Activated naive CD8-positive, alpha-beta T cell treated with anti-CD3 and anti-CD28 coated beads for 36 hours (primary cell): Measurements from ENCODE around the gene CUTC. TPM values are rescaled to one million over a fixed set of nuclear protein-coding genes. Genes with fewer than 3 reads are reported as not detected.
A peak's percentile ranks its signal among the peaks of the same experiment; 100 is the strongest.

Experiments used
- DNase-seq: peaks from one replicate; pipeline ENCODE4 v3.0.0; 2021
- H3K27ac Mint-ChIP-seq: one replicate; pipeline ENCODE4 v1.8.0; 2022; ENCODE audit warnings: mild to moderate bottlenecking, moderate library complexity, mixed read lengths
- H3K27me3 Mint-ChIP-seq: one replicate; pipeline ENCODE4 v1.8.0; 2022; ENCODE audit warnings: mild to moderate bottlenecking, mixed read lengths
- H3K36me3 Mint-ChIP-seq: one replicate; pipeline ENCODE4 v1.8.0; 2021; ENCODE audit warnings: mild to moderate bottlenecking, mixed read lengths
- H3K4me1 Mint-ChIP-seq: one replicate; pipeline ENCODE4 v1.8.0; 2021; ENCODE audit warnings: mixed read lengths
- H3K4me3 Mint-ChIP-seq: one replicate; pipeline ENCODE4 v1.8.0; 2022; ENCODE audit warnings: mild to moderate bottlenecking, moderate library complexity, mixed read lengths
- H3K9me3 Mint-ChIP-seq: one replicate; pipeline ENCODE4 v1.8.0; 2022; ENCODE audit warnings: mixed read lengths
- total RNA-seq, 2 experiments: library from RNA; stranded (reverse); gene quantifications; one replicate each; pipeline ENCODE4 v1.2.3, GENCODE V29; 2021

Gene CUTC
- 10 to 100 TPM; 36.1 to 38.1 TPM for total RNA-seq

DNA sequence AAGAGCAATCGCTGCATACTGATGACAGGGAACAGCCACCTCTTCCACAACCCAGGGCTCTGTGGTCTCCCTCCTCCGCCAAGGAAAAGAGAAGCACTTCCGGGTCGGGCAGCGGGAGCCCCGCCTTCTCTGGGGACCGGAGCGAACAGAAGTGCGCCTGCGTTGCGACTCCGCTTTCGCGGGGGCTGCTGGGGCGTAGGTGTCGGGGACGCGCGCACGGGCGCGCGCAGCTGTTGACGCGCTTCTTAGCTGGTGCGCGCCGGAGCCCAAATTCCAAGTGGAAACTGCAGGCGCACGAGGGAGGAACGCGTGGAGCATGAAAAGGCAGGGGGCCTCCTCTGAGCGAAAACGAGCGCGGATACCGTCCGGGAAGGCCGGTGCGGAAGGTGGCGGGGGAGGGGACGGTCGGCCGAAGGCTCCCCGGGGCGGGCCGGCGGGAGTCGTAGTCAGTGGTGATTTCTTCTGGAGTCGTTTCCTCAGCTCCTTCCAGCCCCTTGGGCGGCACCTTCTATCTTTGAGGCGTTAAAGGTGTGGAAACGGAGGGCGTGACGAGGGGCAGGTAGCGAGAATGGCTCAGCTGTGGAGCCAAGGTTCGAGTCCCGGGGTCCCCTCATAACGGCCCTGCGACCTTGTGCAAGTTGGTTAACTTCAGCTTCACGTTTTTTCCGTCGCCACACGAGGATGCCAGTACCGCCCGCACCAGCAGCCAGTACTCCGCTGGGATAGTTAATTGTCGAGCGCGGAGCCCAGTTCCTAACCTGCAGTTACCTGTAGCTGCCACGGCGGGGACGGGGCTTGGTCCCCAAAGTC, at the start of gene CUTC, which contains the start of gene COX15:
TSS of gene CUTC (plus strand) at position 202 of the 810 bp plus-strand sequence. CDS start at position 317, 115 bp downstream.
TSS of gene COX15 (minus strand) at position 95 of the 810 bp plus-strand sequence. CDS start at position 17, 78 bp downstream.
- Mint-ChIP-seq H3K9me3 (no peaks in the 10 kb centered on the region), H3K27me3 (no peaks in the 10 kb centered on the region), H3K27ac (peak within 1 kb of the TSS; percentile 100), H3K4me1 (peaks cover 28% of the 10 kb centered on the region), H3K36me3 (peaks cover 35% of the 10 kb centered on the region), H3K4me3 (peak within 1 kb of the TSS; percentile 99)
- DNase-seq = peak; percentile 95

- no peak overlapping the region for H3K4me3 Mint-ChIP-seq
Measured at GRCh38 chr10:99682752-99683151, 49.3 kb upstream of the CUTC start.

DNA sequence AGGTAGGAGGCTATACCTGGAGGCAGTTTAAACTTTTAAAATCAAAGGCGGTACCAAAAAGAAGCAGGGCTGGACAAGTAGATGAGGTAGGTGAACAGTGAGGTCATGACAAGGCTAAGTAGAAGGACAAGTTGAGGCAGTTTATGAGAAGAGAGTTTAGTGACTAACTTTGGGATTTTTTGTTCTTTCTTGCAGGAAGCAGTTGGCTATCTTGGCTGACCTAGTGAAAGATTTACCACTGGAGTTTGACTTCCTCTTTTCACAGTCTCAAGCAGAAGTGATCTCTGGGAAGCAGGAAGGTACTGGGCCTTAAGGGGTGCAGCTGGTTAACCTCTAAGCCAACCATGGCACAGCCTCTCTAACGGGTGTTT, 46.5 kb upstream of the CUTC start:
- Mint-ChIP-seq H3K27me3 (no peaks in the 10 kb centered on the region), H3K4me3 (no peak overlapping the region), H3K27ac (no peak overlapping the region), H3K9me3 (no peaks in the 10 kb centered on the region), H3K36me3 (peaks cover 6% of the 10 kb centered on the region), H3K4me1 (no peaks in the 10 kb centered on the region)
- no peak for DNase-seq

More at GRCh38 chr10:99682752-99683151, 49.3 kb upstream of the CUTC start:
- Mint-ChIP-seq H3K4me1 (no peaks in the 10 kb centered on the region), H3K27me3 (no peaks in the 10 kb centered on the region), H3K9me3 (no peaks in the 10 kb centered on the region), H3K36me3 (peaks cover 2% of the 10 kb centered on the region), H3K27ac (no peak overlapping the region)
- DNase-seq = no peak

DNA sequence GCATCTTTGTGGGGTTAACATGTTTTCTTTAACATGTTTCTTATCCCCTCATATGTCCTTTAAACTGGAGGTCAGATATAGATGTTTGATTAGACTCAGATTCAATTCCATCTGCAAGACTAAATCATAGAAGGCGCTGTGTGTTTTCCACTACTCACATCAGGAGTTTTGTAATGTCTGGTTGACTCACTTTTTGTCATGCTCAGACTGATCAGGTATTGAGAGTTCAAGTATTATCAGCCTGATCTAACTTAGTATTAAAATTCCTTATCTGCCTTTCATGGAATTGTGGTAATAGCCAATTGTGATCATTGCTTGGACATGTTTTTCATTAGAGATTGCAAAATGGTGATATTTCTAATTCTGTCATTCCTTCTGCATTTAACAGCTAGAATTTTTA, 42.6 kb upstream of the CUTC start:
- Mint-ChIP-seq H3K4me1 (no peaks in the 10 kb centered on the region), H3K9me3 (no peaks in the 10 kb centered on the region), H3K4me3 (no peak overlapping the region), H3K36me3 (peaks cover 6% of the 10 kb centered on the region), H3K27me3 (no peaks in the 10 kb centered on the region), H3K27ac (no peak overlapping the region)
- no peak for DNase-seq

- peaks cover 3% of the 10 kb centered on the region for H3K36me3 Mint-ChIP-seq
Measured at GRCh38 chr10:99693933-99694583, 38.0 kb upstream of the CUTC start.

DNA sequence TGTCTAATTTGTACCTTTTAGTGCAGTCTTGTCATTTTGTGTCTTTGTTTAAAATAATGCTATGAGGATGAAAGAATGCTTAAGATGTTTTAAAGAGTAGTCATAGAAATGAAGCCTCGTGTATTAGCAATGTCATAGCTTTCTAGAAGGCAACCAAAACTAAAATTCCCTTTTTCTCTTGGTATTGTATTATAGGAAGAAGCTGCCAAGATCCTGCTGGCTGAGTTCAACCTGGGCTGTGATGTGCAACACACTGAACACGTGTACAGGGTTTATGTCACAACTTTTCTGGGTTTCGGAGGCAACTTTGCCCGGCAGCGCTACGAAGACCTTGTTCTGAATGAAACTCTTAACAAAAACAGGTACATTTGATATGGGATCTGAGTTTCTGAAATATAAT, 36.3 kb upstream of the CUTC start:
- no peaks in the 10 kb centered on the region for H3K27me3 Mint-ChIP-seq
- H3K9me3 Mint-ChIP-seq = no peaks in the 10 kb centered on the region
- H3K36me3 Mint-ChIP-seq = peaks cover 1% of the 10 kb centered on the region
- no peak for DNase-seq
- H3K27ac Mint-ChIP-seq = no peak overlapping the region
- H3K4me3 Mint-ChIP-seq = no peak overlapping the region
- H3K4me1 Mint-ChIP-seq = no peaks in the 10 kb centered on the region

More at GRCh38 chr10:99693933-99694583, 38.0 kb upstream of the CUTC start:
- H3K9me3 Mint-ChIP-seq = no peaks in the 10 kb centered on the region
- H3K4me3 Mint-ChIP-seq = no peak overlapping the region
- no peaks in the 10 kb centered on the region for H3K4me1 Mint-ChIP-seq
- H3K27me3 Mint-ChIP-seq = no peaks in the 10 kb centered on the region
- DNase-seq = no peak
- no peak overlapping the region for H3K27ac Mint-ChIP-seq

DNA sequence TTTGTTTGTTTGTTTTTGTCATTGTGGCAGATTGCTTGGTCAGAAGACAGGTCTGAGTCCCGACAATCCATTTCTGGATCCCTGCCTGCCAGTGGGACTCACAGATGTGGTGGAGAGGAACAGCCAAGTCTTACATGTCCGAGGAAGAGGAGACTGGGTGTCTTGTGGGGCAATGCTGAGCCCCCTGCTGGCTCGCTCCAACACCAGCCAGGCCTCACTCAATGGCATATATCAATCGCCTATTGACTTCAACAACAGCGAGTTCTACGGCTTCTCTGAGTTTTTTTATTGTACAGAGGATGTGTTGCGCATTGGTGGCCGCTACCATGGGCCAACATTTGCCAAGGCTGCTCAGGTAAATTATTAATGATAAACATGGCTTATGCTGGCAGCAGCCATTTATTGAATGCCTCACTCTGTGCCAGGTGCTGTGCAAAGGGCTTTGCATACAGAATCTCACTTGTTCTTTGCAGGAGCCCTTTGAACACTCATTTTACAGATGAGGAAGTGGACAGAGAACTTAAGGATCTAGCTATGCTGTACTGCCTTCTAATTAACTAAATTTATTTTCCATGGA, 33.4 kb upstream of the CUTC start:
- Mint-ChIP-seq H3K9me3 (no peaks in the 10 kb centered on the region), H3K36me3 (peaks cover 1% of the 10 kb centered on the region), H3K4me1 (no peaks in the 10 kb centered on the region), H3K27ac (no peak overlapping the region), H3K4me3 (no peak overlapping the region), H3K27me3 (no peaks in the 10 kb centered on the region)
- no peak for DNase-seq

DNA sequence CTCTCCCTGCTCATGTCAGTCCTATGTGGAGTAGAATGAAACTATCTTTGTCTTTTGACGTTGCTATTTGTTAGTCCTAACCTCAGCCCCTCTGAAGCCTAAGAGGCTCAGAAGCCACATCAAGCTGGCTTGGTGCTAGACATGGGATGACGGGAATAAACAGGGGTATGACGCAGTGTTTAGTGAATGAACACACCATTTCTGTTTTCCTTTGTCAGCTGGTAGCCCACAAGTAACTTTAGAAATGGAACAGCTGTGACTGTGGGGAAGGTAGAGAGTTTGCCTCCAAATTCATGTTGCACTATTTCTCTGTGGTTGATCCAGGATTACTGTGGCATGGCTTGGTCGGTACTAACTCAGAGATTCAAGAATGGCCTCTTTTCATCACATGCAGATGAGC, 31.4 kb upstream of the CUTC start:
- no peak overlapping the region for H3K27ac Mint-ChIP-seq
- no peak overlapping the region for H3K4me3 Mint-ChIP-seq
- H3K9me3 Mint-ChIP-seq = no peaks in the 10 kb centered on the region
- H3K27me3 Mint-ChIP-seq = no peaks in the 10 kb centered on the region
- H3K4me1 Mint-ChIP-seq = no peaks in the 10 kb centered on the region
- no peak for DNase-seq
- H3K36me3 Mint-ChIP-seq = peaks cover 3% of the 10 kb centered on the region

GRCh38 chr10:99708428-99709012, 23.5 kb upstream of the CUTC start:
- H3K36me3 Mint-ChIP-seq = peaks cover 3% of the 10 kb centered on the region
- no peaks in the 10 kb centered on the region for H3K9me3 Mint-ChIP-seq
- H3K27ac Mint-ChIP-seq = no peak overlapping the region
- DNase-seq = no peak
- no peaks in the 10 kb centered on the region for H3K27me3 Mint-ChIP-seq
- peaks cover 8% of the 10 kb centered on the region for H3K4me1 Mint-ChIP-seq
- no peak overlapping the region for H3K4me3 Mint-ChIP-seq

DNA sequence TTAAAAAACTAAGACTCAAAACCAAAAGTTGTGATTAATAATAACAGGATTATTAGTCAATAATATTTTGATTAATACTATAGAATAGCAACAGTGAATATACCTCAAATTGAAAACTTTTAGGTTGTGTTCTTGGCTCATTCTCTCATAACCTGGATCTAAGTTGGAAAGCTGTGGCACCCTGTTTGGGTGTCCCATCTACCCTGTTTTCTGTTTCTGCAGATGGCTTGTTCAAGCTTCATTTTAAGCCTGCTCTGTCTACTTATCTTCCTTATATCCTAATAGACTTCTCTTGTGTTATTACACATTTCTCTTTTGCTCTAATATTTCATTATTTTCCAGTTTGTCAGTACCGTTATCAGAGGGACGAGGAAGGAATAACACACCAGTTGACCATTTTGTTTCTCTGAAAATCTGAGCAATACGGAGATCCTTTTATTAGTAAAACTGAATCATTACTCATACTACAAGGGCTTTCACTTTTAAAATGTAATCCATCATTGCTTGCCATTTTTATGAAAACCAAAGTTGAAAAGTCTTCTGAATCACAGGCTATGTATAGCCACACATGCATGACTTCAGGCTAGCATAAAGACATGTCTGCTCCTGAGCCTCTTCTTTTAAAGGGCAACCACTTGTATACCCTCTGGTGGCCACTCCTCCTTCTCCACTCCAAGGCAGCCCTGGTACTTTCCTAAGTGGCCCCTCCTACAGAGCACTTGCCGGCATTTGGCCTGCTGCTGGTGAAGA, 22.4 kb upstream of the CUTC start:
- Mint-ChIP-seq H3K4me1 (peaks cover 8% of the 10 kb centered on the region), H3K4me3 (no peak overlapping the region), H3K27me3 (no peaks in the 10 kb centered on the region), H3K36me3 (peaks cover 6% of the 10 kb centered on the region), H3K9me3 (no peaks in the 10 kb centered on the region), H3K27ac (peak overlapping the region; percentile 38)
- DNase-seq = no peak

- H3K4me3 Mint-ChIP-seq = no peak overlapping the region
- H3K27me3 Mint-ChIP-seq = no peaks in the 10 kb centered on the region
- H3K27ac Mint-ChIP-seq = no peak overlapping the region
- H3K4me1 Mint-ChIP-seq = peaks cover 8% of the 10 kb centered on the region
- peak; percentile 12 for DNase-seq
- no peaks in the 10 kb centered on the region for H3K9me3 Mint-ChIP-seq
- peaks cover 4% of the 10 kb centered on the region for H3K36me3 Mint-ChIP-seq
Measured at GRCh38 chr10:99711129-99711719, 20.8 kb upstream of the CUTC start.

DNA sequence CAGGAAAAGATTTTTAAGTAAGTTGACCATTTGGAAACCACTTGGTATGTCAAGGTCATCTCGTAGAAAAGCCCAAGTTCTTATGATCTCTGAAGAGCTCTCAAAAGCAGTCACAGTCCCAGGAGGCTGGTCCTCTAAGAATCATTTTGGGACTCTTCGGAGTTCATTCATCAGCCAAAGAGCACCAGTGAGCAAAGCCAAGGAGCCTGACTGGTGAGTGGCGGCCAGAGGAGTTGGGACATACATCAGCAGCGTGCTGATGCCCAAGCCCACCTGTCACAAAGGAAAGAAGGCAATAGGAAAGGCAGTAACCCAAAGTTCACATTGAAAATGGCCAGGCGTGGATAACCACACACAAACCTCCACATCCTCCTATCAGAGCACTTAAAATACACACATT, 17.6 kb upstream of the CUTC start:
- DNase-seq = no peak
- Mint-ChIP-seq H3K36me3 (peaks cover 11% of the 10 kb centered on the region), H3K4me3 (no peak overlapping the region), H3K4me1 (peaks cover 8% of the 10 kb centered on the region), H3K9me3 (no peaks in the 10 kb centered on the region), H3K27ac (no peak overlapping the region), H3K27me3 (no peaks in the 10 kb centered on the region)

- H3K4me3 Mint-ChIP-seq = no peak overlapping the region
- H3K9me3 Mint-ChIP-seq = no peaks in the 10 kb centered on the region
- H3K27ac Mint-ChIP-seq = no peak overlapping the region
- no peaks in the 10 kb centered on the region for H3K4me1 Mint-ChIP-seq
- peaks cover 21% of the 10 kb centered on the region for H3K36me3 Mint-ChIP-seq
- DNase-seq = no peak
- H3K27me3 Mint-ChIP-seq = no peaks in the 10 kb centered on the region
Measured at GRCh38 chr10:99720387-99720786, 11.6 kb upstream of the CUTC start.

- H3K9me3 Mint-ChIP-seq = no peaks in the 10 kb centered on the region
- peaks cover 29% of the 10 kb centered on the region for H3K36me3 Mint-ChIP-seq
- H3K4me1 Mint-ChIP-seq = peaks cover 18% of the 10 kb centered on the region
- H3K27me3 Mint-ChIP-seq = no peaks in the 10 kb centered on the region
- H3K4me3 Mint-ChIP-seq = peak overlapping the region; percentile 16
- H3K27ac Mint-ChIP-seq = no peak overlapping the region
- DNase-seq = no peak
Measured at GRCh38 chr10:99730026-99730425, 2.0 kb upstream of the CUTC start.
